Measurements from ENCODE around the gene ZNF775. TPM values are rescaled to one million over a fixed set of nuclear protein-coding genes. Genes with fewer than 3 reads are reported as not detected.

The ZNF775 gene
- total RNA-seq, 1 donor from 2014 or later, result 8.0 TPM

- POLR2A ChIA-PET, result interaction anchor here (16.5 kb wide), 1 partner anchor 46 kb away, joined by 421 read pairs; a partner anchor contains a TSS
- no peaks in the 10 kb centered on the region for H3K27me3 Mint-ChIP-seq
- CTCF ChIA-PET, result no interaction called here
Measured at GRCh38 chr7:150359622-150360362, 19.3 kb upstream of the ZNF775 start.

GRCh38 chr7:150360363-150361058, 18.6 kb upstream of the ZNF775 start:
- ChIA-PET CTCF (no interaction called here), POLR2A (interaction anchor here (16.5 kb wide), 1 partner anchor 45 kb away, joined by 421 read pairs; a partner anchor contains a TSS)
- DNase-seq, result no peak
- Mint-ChIP-seq H3K4me1 (peaks cover 54% of the 10 kb centered on the region), H3K4me3 (no peak overlapping the region), H3K36me3 (ENCODE audit: low read depth) (no peaks in the 10 kb centered on the region), H3K9me3 (no peaks in the 10 kb centered on the region), H3K27ac (peak overlapping the region; percentile 13), H3K27me3 (no peaks in the 10 kb centered on the region)
- ATAC-seq (ENCODE audit: low read depth), result no peak
- TF ChIP-seq, protein P1, sequence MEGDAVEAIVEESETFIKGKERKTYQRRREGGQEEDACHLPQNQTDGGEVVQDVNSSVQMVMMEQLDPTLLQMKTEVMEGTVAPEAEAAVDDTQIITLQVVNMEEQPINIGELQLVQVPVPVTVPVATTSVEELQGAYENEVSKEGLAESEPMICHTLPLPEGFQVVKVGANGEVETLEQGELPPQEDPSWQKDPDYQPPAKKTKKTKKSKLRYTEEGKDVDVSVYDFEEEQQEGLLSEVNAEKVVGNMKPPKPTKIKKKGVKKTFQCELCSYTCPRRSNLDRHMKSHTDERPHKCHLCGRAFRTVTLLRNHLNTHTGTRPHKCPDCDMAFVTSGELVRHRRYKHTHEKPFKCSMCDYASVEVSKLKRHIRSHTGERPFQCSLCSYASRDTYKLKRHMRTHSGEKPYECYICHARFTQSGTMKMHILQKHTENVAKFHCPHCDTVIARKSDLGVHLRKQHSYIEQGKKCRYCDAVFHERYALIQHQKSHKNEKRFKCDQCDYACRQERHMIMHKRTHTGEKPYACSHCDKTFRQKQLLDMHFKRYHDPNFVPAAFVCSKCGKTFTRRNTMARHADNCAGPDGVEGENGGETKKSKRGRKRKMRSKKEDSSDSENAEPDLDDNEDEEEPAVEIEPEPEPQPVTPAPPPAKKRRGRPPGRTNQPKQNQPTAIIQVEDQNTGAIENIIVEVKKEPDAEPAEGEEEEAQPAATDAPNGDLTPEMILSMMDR (IDR thresholded peaks at IDR 0.05), result no peak
- intact Hi-C loops (cut with micrococcal nuclease), result no loop called here

More at GRCh38 chr7:150359622-150360362, 19.3 kb upstream of the ZNF775 start:
- no peak overlapping the region for H3K4me3 Mint-ChIP-seq
- H3K27ac Mint-ChIP-seq, result peak overlapping the region; percentile 13
- H3K4me1 Mint-ChIP-seq, result peaks cover 48% of the 10 kb centered on the region
- intact Hi-C loops (cut with micrococcal nuclease), result loop anchor here (10.0 kb wide), 1 partner anchor 395 kb away; no protein-coding TSS in a partner anchor
- H3K36me3 Mint-ChIP-seq (ENCODE audit: low read depth), result no peaks in the 10 kb centered on the region
- H3K9me3 Mint-ChIP-seq, result no peaks in the 10 kb centered on the region
- TF ChIP-seq, protein P1 (IDR thresholded peaks at IDR 0.05), result no peak
- ATAC-seq (ENCODE audit: low read depth) (no peak), DNase-seq (no peak)

DNA sequence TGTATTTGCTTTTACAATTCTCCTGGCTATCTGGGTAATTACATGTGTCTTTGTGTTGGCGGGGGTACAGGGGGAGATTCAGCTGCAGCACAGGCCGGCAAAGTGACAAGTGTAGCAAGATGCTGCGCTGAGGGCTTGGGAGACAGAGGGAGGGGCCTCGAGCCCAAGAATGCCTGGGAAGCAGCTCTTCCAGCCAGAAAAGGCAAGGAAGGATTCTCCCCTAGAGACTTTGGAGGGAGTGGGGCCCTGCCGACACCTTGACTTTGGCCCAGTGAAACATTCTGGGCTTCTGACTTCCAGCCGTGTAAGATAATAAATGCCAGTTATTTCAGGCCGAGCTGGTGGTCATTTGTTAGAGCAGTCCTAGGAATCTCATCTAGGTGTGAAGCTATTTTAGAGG, 17.7 kb upstream of the ZNF775 start:
- peaks cover 61% of the 10 kb centered on the region for H3K4me1 Mint-ChIP-seq

GRCh38 chr7:150361807-150362621, 17.1 kb upstream of the ZNF775 start:
- TF ChIP-seq, protein P1 (IDR thresholded peaks at IDR 0.05), result no peak
- H3K27me3 Mint-ChIP-seq, result no peaks in the 10 kb centered on the region
- H3K9me3 Mint-ChIP-seq, result no peaks in the 10 kb centered on the region
- no peaks in the 10 kb centered on the region for H3K36me3 Mint-ChIP-seq (ENCODE audit: low read depth)
- peaks cover 62% of the 10 kb centered on the region for H3K4me1 Mint-ChIP-seq
- ATAC-seq (ENCODE audit: low read depth) (no peak), DNase-seq (no peak)
- H3K4me3 Mint-ChIP-seq, result no peak overlapping the region
- intact Hi-C loops (cut with micrococcal nuclease), result no loop called here
- POLR2A ChIA-PET, result interaction anchor here (3.4 to 16.5 kb wide), 2 partner anchors 16 to 44 kb away, joined by 13 to 421 read pairs; a partner anchor contains a TSS
- H3K27ac Mint-ChIP-seq, result no peak overlapping the region
- CTCF ChIA-PET, result no interaction called here

More for the DNA sequence above, 17.7 kb upstream of the ZNF775 start:
- no peaks in the 10 kb centered on the region for H3K36me3 Mint-ChIP-seq (ENCODE audit: low read depth)
- intact Hi-C loops (cut with micrococcal nuclease), result no loop called here
- ChIA-PET POLR2A (interaction anchor here (3.4 to 16.5 kb wide), 2 partner anchors 16 to 44 kb away, joined by 13 to 421 read pairs; a partner anchor contains a TSS), CTCF (no interaction called here)
- H3K4me3 Mint-ChIP-seq, result no peak overlapping the region
- no peaks in the 10 kb centered on the region for H3K9me3 Mint-ChIP-seq
- DNase-seq, result no peak
- no peak for ATAC-seq (ENCODE audit: low read depth)
- TF ChIP-seq, protein P1 (IDR thresholded peaks at IDR 0.05), result no peak
- no peak overlapping the region for H3K27ac Mint-ChIP-seq
- H3K27me3 Mint-ChIP-seq, result no peaks in the 10 kb centered on the region

All from activated B cell treated with CpG ODN at 0.5 μM for 24 hours (primary cell).